ENCODE measurements around the gene FEN1.
A peak's percentile ranks its signal among the peaks of the same experiment; 100 is the strongest.

DNA sequence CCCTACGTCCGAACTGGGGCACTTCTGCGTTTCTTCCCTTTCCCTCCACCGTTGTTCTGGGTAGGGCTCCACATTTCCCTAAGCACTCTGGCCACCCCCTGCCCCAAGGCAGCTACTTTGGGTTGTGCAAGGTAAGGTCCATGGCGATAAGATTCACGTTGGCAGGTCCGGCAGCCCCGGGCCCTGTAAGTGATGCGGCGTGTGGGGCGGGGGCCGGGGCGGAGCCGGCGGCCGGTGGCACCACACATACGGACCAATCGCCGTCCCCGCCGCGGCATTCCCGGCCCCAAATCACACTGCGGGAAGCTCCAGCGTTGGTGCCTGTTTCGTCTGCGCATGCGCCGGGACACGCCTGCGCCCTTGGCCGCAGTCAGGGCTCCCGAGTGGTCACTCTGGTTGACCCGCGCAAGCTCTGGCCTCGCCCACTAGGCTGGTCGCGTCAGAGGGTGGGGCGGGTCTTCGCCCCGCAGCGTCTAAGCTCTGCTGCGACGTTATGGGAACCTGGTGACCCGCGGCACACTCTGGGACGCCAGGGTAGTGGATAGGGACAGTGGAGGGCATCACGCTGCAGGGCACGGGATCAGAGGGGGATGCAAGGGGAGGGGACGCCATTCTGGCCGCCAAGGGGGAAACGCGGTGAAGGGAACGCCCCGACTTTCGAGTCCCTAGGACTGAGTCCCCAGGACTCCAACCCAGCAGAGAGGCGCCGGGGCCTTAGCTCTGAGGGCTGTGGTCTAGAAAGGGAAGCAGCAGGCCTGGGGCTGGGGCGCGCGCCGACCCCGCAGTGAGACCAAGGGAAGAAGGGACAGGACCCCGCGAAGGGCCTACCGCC is 22.5 kb downstream of the FEN1 start:
- TF ChIP-seq, protein P1, sequence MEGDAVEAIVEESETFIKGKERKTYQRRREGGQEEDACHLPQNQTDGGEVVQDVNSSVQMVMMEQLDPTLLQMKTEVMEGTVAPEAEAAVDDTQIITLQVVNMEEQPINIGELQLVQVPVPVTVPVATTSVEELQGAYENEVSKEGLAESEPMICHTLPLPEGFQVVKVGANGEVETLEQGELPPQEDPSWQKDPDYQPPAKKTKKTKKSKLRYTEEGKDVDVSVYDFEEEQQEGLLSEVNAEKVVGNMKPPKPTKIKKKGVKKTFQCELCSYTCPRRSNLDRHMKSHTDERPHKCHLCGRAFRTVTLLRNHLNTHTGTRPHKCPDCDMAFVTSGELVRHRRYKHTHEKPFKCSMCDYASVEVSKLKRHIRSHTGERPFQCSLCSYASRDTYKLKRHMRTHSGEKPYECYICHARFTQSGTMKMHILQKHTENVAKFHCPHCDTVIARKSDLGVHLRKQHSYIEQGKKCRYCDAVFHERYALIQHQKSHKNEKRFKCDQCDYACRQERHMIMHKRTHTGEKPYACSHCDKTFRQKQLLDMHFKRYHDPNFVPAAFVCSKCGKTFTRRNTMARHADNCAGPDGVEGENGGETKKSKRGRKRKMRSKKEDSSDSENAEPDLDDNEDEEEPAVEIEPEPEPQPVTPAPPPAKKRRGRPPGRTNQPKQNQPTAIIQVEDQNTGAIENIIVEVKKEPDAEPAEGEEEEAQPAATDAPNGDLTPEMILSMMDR (IDR thresholded peaks at IDR 0.05) = peak in 1 of 6 experiments; percentile 35
- peak in 3 of 4 donors; percentile 91 to 99 (median 93) for TF ChIP-seq POLR2A (IDR thresholded peaks at IDR 0.05)
- peak; percentile 98 to 99 for TF ChIP-seq POLR2AphosphoS5 (IDR thresholded peaks at IDR 0.05)
- TF ChIP-seq EP300 (IDR thresholded peaks at IDR 0.05) = peak in 1 of 4 donors; percentile 47

All from upper lobe of left lung (tissue), 4 donors.